ENCODE results near the gene COX7B2. TPM values are rescaled to one million over a fixed set of nuclear protein-coding genes. Genes with fewer than 3 reads are reported as not detected.

Gene COX7B2
- total RNA-seq, 1 donor from 2014 or later = not detected

DNA sequence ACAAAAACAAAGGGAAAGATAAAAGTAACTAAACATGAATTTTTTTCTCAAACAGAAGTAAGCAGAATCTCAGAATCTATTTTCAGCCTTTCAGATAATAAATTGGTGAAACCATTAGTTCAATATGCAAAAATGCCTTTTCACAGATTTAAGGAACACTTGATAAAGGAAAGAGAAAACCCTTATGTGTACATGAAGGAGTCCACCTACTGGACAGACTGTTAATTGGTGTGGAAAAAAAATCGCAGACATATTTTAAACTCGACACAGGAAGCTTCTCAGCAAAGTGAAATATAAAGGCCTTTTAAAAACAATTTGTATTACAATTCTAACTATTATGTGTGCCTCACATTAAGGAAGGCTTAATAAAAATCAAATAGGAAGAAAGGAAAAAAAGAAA, 22.3 kb downstream of the COX7B2 start:
- Histone ChIP-seq H3K9me3 (ENCODE audit: low read depth) (no peaks in the 10 kb centered on the region), H3K9ac (no peak overlapping the region), H3K36me3 (no peaks in the 10 kb centered on the region), H3K4me3 (no peak overlapping the region), H3K4me2 (no peak overlapping the region), H3K27ac (no peak overlapping the region), H3K79me2 (ENCODE audit: low read depth) (no peaks in the 10 kb centered on the region), H3K27me3 (no peaks in the 10 kb centered on the region), H3F3A (ENCODE audit: low read depth) (no peaks in the 10 kb centered on the region), H4K20me1 (ENCODE audit: low read depth) (no peaks in the 10 kb centered on the region), H3K4me1 (no peaks in the 10 kb centered on the region), H2AFZ (replicated peaks) (no peak overlapping the region)
- no peaks in the 10 kb centered on the region for H3K36me3 Mint-ChIP-seq
- H3K27me3 Mint-ChIP-seq (ENCODE audit: insufficient read depth, low read depth) = no peaks in the 10 kb centered on the region
- H3K27ac Mint-ChIP-seq = no peak overlapping the region
- no peaks in the 10 kb centered on the region for H3K9me3 Mint-ChIP-seq
- no peak overlapping the region for H3K4me3 Mint-ChIP-seq
- TF ChIP-seq, protein P1, sequence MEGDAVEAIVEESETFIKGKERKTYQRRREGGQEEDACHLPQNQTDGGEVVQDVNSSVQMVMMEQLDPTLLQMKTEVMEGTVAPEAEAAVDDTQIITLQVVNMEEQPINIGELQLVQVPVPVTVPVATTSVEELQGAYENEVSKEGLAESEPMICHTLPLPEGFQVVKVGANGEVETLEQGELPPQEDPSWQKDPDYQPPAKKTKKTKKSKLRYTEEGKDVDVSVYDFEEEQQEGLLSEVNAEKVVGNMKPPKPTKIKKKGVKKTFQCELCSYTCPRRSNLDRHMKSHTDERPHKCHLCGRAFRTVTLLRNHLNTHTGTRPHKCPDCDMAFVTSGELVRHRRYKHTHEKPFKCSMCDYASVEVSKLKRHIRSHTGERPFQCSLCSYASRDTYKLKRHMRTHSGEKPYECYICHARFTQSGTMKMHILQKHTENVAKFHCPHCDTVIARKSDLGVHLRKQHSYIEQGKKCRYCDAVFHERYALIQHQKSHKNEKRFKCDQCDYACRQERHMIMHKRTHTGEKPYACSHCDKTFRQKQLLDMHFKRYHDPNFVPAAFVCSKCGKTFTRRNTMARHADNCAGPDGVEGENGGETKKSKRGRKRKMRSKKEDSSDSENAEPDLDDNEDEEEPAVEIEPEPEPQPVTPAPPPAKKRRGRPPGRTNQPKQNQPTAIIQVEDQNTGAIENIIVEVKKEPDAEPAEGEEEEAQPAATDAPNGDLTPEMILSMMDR (IDR thresholded peaks at IDR 0.05) = peak; percentile 42
- no peak for TF ChIP-seq EZH2 (IDR thresholded peaks at IDR 0.05)
- no peaks in the 10 kb centered on the region for H3K4me1 Mint-ChIP-seq
- no peak for DNase-seq (ENCODE audit: low spot score)

DNA sequence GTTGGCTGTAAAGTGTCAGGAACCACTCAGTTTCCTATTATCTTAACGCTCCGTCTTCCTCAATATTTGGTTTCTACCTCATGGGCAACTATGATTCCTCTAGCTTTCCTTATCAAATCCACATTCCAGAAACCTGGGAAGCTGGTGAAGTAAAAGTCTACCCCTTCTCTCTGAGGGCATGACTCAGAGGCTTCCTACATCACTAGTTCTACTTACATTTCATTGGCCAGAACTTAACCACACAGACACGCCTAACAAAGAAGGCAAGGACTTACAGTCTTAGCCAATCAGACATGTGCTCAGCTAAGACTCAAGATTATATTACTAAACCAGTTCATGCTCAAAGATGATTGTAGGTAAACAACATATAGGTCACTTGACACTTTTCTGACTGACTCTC, 30.4 kb downstream of the COX7B2 start:
- Histone ChIP-seq H3K27me3 (no peaks in the 10 kb centered on the region), H3K4me1 (no peaks in the 10 kb centered on the region), H3K4me3 (no peak overlapping the region), H4K20me1 (ENCODE audit: low read depth) (no peaks in the 10 kb centered on the region), H3K9me3 (ENCODE audit: low read depth) (no peaks in the 10 kb centered on the region), H3K79me2 (ENCODE audit: low read depth) (no peaks in the 10 kb centered on the region), H3K27ac (no peak overlapping the region), H3K4me2 (no peak overlapping the region), H3K36me3 (no peaks in the 10 kb centered on the region), H2AFZ (replicated peaks) (no peak overlapping the region), H3K9ac (no peak overlapping the region), H3F3A (ENCODE audit: low read depth) (no peaks in the 10 kb centered on the region)
- no peaks in the 10 kb centered on the region for H3K36me3 Mint-ChIP-seq
- no peak for DNase-seq (ENCODE audit: low spot score)
- no peaks in the 10 kb centered on the region for H3K4me1 Mint-ChIP-seq
- no peaks in the 10 kb centered on the region for H3K9me3 Mint-ChIP-seq
- H3K27ac Mint-ChIP-seq = no peak overlapping the region
- H3K4me3 Mint-ChIP-seq = no peak overlapping the region
- no peak for TF ChIP-seq EZH2 (IDR thresholded peaks at IDR 0.05)
- TF ChIP-seq EZH2phosphoT487 (IDR thresholded peaks at IDR 0.05) = no peak
- TF ChIP-seq, protein P1 (IDR thresholded peaks at IDR 0.05) = no peak
- no peaks in the 10 kb centered on the region for H3K27me3 Mint-ChIP-seq (ENCODE audit: insufficient read depth, low read depth)

DNA sequence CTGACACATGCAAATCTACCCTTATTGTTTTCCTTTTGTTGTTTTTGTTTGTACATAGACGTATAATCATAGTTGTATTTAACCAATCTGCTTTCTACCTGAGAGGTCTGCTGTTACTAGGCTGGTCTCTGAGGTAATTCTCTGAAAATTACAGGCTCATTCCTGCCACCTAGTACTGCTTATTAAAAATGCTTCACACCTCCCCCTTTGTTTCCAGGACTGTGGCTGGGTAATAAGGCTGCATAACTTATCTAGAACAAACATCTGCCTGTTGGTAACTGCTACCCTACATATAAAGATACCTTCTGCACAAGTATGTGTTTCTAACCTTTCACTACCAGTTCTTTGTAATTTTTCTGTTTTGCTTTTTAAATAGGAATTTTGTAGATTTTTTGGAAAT, 34.2 kb downstream of the COX7B2 start:
- H2AFZ ChIP-seq (replicated peaks) = no peak overlapping the region
- H3K79me2 ChIP-seq (ENCODE audit: low read depth) = no peaks in the 10 kb centered on the region
- no peaks in the 10 kb centered on the region for H3K36me3 ChIP-seq
- no peaks in the 10 kb centered on the region for H3K9me3 Mint-ChIP-seq
- H3K36me3 Mint-ChIP-seq = no peaks in the 10 kb centered on the region
- no peaks in the 10 kb centered on the region for H4K20me1 ChIP-seq (ENCODE audit: low read depth)
- no peaks in the 10 kb centered on the region for H3K4me1 Mint-ChIP-seq
- no peak for DNase-seq (ENCODE audit: low spot score)
- H3K4me1 ChIP-seq = no peaks in the 10 kb centered on the region
- no peaks in the 10 kb centered on the region for H3K9me3 ChIP-seq (ENCODE audit: low read depth)
- no peak overlapping the region for H3K27ac Mint-ChIP-seq
- H3K4me2 ChIP-seq = no peak overlapping the region
- H3K4me3 Mint-ChIP-seq = no peak overlapping the region
- H3K4me3 ChIP-seq = no peak overlapping the region
- no peak overlapping the region for H3K9ac ChIP-seq
- H3K27ac ChIP-seq = no peak overlapping the region
- no peaks in the 10 kb centered on the region for H3K27me3 Mint-ChIP-seq (ENCODE audit: insufficient read depth, low read depth)
- TF ChIP-seq, protein P1 (IDR thresholded peaks at IDR 0.05) = no peak
- TF ChIP-seq EZH2 (IDR thresholded peaks at IDR 0.05) (no peak), EZH2phosphoT487 (IDR thresholded peaks at IDR 0.05) (no peak)
- H3F3A ChIP-seq (ENCODE audit: low read depth) = no peaks in the 10 kb centered on the region
- no peaks in the 10 kb centered on the region for H3K27me3 ChIP-seq

DNA sequence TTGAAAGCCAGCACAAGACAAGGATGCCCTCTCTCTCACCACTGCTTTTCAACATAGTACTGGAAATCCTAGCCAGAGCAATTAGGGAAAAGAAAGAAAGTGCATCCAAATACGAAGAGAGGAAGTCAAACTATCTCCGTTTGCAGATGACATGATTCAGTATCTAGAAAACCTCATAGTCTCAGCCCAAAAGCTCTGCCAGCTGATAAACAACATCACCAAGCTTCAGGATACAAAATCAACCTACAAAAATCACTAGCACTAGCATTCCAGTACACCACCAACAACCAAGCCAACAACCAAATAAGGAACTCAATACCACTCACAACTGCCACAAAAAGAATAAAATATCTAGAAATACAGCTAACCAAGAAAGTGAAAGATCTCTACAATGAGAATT, 38.6 kb downstream of the COX7B2 start:
- Histone ChIP-seq H3K9ac (no peak overlapping the region), H3K9me3 (ENCODE audit: low read depth) (no peaks in the 10 kb centered on the region), H3K27me3 (no peaks in the 10 kb centered on the region), H4K20me1 (ENCODE audit: low read depth) (no peaks in the 10 kb centered on the region), H3K4me3 (no peak overlapping the region), H3K79me2 (ENCODE audit: low read depth) (no peaks in the 10 kb centered on the region), H3F3A (ENCODE audit: low read depth) (no peaks in the 10 kb centered on the region), H3K4me1 (no peaks in the 10 kb centered on the region), H3K4me2 (no peak overlapping the region), H2AFZ (replicated peaks) (no peak overlapping the region), H3K27ac (no peak overlapping the region), H3K36me3 (no peaks in the 10 kb centered on the region)
- Mint-ChIP-seq H3K36me3 (no peaks in the 10 kb centered on the region), H3K27ac (no peak overlapping the region), H3K27me3 (ENCODE audit: insufficient read depth, low read depth) (no peaks in the 10 kb centered on the region), H3K4me1 (no peaks in the 10 kb centered on the region), H3K4me3 (no peak overlapping the region), H3K9me3 (no peaks in the 10 kb centered on the region)
- no peak for DNase-seq (ENCODE audit: low spot score)
- TF ChIP-seq, protein P1 (IDR thresholded peaks at IDR 0.05) = no peak
- TF ChIP-seq EZH2phosphoT487 (IDR thresholded peaks at IDR 0.05) = no peak
- TF ChIP-seq EZH2 (IDR thresholded peaks at IDR 0.05) = no peak
